Trophoblast cell (in vitro differentiated cells and primary cell): ENCODE data around the gene SMARCC2.

ENCODE experiments used
- DNase-seq, 2 donors: peaks; one replicate each; pipeline ENCODE4 v3.0.0-alpha.2; 2016
- H2AFZ ChIP-seq: 2 replicates; pipeline ENCODE4 v1.6.1; 2013; ENCODE audit warnings: low read length, moderate library complexity, mild to moderate bottlenecking; ENCODE audit not compliant: insufficient read depth, poor library complexity
- H2AK5ac ChIP-seq: 2 replicates; pipeline ENCODE4 v1.6.1; 2013; ENCODE audit warnings: mild to moderate bottlenecking, low read length
- H2BK120ac ChIP-seq: 2 replicates; pipeline ENCODE4 v1.6.1; 2013; ENCODE audit warnings: low read length, mild to moderate bottlenecking, moderate library complexity; ENCODE audit not compliant: insufficient read depth, poor library complexity
- H2BK12ac ChIP-seq: 2 replicates; pipeline ENCODE4 v1.6.1; 2013; ENCODE audit warnings: mild to moderate bottlenecking, low read length, moderate library complexity
- H2BK5ac ChIP-seq: 2 replicates; pipeline ENCODE4 v1.6.1; 2013; ENCODE audit warnings: low read length, low read depth, moderate library complexity, mild to moderate bottlenecking; ENCODE audit not compliant: poor library complexity
- H3K14ac ChIP-seq: 2 replicates; pipeline ENCODE4 v1.6.1; 2013; ENCODE audit warnings: mild to moderate bottlenecking, low read length
- H3K18ac ChIP-seq: 2 replicates; pipeline ENCODE4 v1.6.1; 2013; ENCODE audit warnings: mild to moderate bottlenecking, low read length
- H3K23ac ChIP-seq: 2 replicates; pipeline ENCODE4 v1.6.1; 2013; ENCODE audit warnings: low read length
- H3K27ac ChIP-seq: 2 replicates; pipeline ENCODE4 v1.5.1; 2013; ENCODE audit warnings: low read depth, mild to moderate bottlenecking, inconsistent platforms, low read length, moderate library complexity
- H3K27me3 ChIP-seq: 2 replicates; pipeline ENCODE4 v1.6.1; 2013; ENCODE audit warnings: inconsistent platforms, mild to moderate bottlenecking, low read length, moderate library complexity; ENCODE audit not compliant: insufficient read depth
- H3K36me3 ChIP-seq, 2 experiments: 1 replicate in 1 of 2; 2 replicates in 1 of 2; pipeline ENCODE4 v1.6.1; 2013; ENCODE audit warnings: low read length in 2 of 2, mild to moderate bottlenecking in 2 of 2, moderate library complexity in 1 of 2; ENCODE audit not compliant: insufficient read depth in 2 of 2, control insufficient read depth in 1 of 2
- H3K4ac ChIP-seq: 2 replicates; pipeline ENCODE4 v1.6.1; 2013; ENCODE audit warnings: low read depth, mild to moderate bottlenecking, low read length, moderate library complexity
- H3K4me1 ChIP-seq, 2 experiments: 1 replicate in 1 of 2; 2 replicates in 1 of 2; pipeline ENCODE4 v1.6.1; 2013; ENCODE audit warnings: low read length in 2 of 2, mild to moderate bottlenecking in 2 of 2, moderate library complexity in 1 of 2; ENCODE audit not compliant: insufficient read depth in 2 of 2, control insufficient read depth in 1 of 2
- H3K4me2 ChIP-seq: 2 replicates; pipeline ENCODE4 v1.6.1; 2013; ENCODE audit warnings: inconsistent platforms, mild to moderate bottlenecking, low read length, moderate library complexity
- H3K4me3 ChIP-seq: 2 replicates; pipeline ENCODE4 v1.5.1; 2013; ENCODE audit warnings: mild to moderate bottlenecking, low read depth, low read length, inconsistent platforms
- H3K79me1 ChIP-seq: one replicate; pipeline ENCODE4 v1.6.1; 2013; ENCODE audit warnings: low read length
- H3K79me2 ChIP-seq: 2 replicates; pipeline ENCODE4 v1.6.1; 2013; ENCODE audit warnings: low read length, mild to moderate bottlenecking; ENCODE audit not compliant: control insufficient read depth, insufficient read depth, poor library complexity
- H3K9ac ChIP-seq: 2 replicates; pipeline ENCODE4 v1.6.1; 2013; ENCODE audit warnings: mild to moderate bottlenecking, low read length
- H3K9me3 ChIP-seq: 2 replicates; pipeline ENCODE4 v1.6.1; 2013; ENCODE audit warnings: low read depth, mild to moderate bottlenecking, control low read depth, inconsistent platforms, low read length; ENCODE audit not compliant: insufficient read depth
- H4K12ac ChIP-seq: 2 replicates; pipeline ENCODE4 v1.6.1; 2013; ENCODE audit warnings: low read depth, mild to moderate bottlenecking, low read length, moderate library complexity
- H4K8ac ChIP-seq: 2 replicates; pipeline ENCODE4 v1.6.1; 2013; ENCODE audit warnings: low read depth, mild to moderate bottlenecking, low read length, moderate library complexity
- H4K91ac ChIP-seq: one replicate; pipeline ENCODE4 v1.6.1; 2013; ENCODE audit warnings: low read depth, mild to moderate bottlenecking, low read length, moderate library complexity
- WGBS: extraction: QIAGEN DNeasy Blood & Tissue Kit; methylation state at CpG from one replicate; pipeline ENCODE4 v1.1.7; 2013; ENCODE audit warnings: missing lambda C conversion rate; ENCODE audit not compliant: insufficient read length, insufficient coverage; ENCODE audit errors: extremely low coverage; 5-methylcytosine and 5-hydroxymethylcytosine counted together

SMARCC2 gene

DNA sequence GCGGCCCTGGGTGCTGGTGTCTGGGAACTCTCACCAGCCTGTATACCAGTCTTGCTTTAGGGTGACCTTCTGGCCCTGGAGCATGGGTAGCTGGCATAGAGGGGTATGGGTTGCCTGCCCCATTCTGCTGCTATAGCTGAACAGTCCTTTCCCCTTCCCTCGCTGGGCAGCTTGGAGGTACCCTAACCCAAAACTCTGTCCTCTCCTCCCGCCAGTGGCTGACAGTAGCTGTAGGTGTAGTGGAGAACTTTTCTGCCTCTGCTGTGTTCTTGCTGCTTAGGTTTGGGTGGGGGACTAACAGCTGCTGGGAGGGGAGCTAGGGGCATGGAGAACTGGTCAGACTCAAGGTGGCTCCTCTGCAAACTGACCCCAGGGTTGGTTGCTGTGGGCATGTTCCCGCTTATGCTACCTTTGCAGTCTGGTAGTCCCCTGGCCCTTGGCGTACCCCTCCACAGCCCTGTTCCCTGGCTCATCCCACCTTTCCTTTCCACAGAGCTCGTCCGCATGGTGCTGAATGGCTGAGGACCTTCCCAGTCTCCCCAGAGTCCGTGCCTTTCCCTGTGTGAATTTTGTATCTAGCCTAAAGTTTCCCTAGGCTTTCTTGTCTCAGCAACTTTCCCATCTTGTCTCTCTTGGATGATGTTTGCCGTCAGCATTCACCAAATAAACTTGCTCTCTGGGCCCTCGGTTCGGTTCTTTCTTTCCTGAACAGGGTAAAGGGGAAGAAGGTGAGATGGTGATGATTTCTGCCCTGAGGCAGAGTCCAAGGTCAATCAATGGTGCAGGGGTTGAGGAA lies 28.2 kb downstream of the SMARCC2 start:
- H3K36me3 ChIP-seq, result peaks cover 51 to 60% of the 10 kb centered on the region in 2 experiments
- DNase-seq, result no peak

DNA sequence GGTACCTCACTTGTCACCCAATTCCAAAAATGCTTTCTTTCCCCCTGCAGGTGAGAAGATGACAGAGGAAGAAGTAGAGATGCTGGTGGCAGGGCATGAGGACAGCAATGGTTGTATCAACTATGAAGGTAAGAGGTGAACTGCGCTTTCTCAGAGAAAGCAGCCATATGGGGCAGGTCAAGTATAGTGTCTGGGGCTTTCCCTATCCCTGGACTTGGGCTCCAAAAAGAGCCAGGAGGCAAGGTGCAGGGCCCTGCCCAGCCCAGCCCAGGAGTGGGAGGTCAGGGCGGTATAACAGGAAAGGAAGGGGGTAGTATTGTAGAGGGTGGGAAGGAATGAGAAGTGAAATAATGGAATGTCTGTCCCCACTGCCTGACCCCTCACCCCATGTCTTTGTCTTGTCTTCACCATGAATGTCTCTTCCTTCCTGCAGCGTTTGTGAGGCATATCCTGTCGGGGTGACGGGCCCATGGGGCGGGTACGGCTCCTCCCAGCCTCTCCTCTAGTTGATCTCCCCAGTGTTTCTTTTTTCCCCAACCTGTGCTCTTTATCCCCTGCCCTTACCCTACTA lies 29.0 kb downstream of the SMARCC2 start:
- peaks cover 19% of the 10 kb centered on the region for H3K79me2 ChIP-seq

More for the DNA sequence above, 28.2 kb downstream of the SMARCC2 start:
- H4K91ac ChIP-seq, result no peak overlapping the region
- H3K4me1 ChIP-seq, result peaks cover 23 to 24% of the 10 kb centered on the region in 2 experiments
- peak overlapping the region; percentile 56 for H3K4me3 ChIP-seq
- no peak overlapping the region for H2AFZ ChIP-seq
- no peaks in the 10 kb centered on the region for H3K27me3 ChIP-seq
- no peak overlapping the region for H2BK120ac ChIP-seq
- H3K4me2 ChIP-seq, result peak overlapping the region; percentile 83
- no peak overlapping the region for H2AK5ac ChIP-seq
- H3K9ac ChIP-seq, result peak overlapping the region; percentile 26
- no peak overlapping the region for H4K12ac ChIP-seq
- H3K14ac ChIP-seq, result no peak overlapping the region
- H3K27ac ChIP-seq, result peak overlapping the region; percentile 14
- WGBS, result no CpG with 5 or more reads among the region's 11 CpGs
- no peak overlapping the region for H2BK12ac ChIP-seq
- H3K4ac ChIP-seq, result peak overlapping the region; percentile 2
- H2BK5ac ChIP-seq, result no peak overlapping the region
- no peak overlapping the region for H4K8ac ChIP-seq
- H3K79me1 ChIP-seq, result peaks cover 15% of the 10 kb centered on the region
- peak overlapping the region; percentile 31 for H3K23ac ChIP-seq
- H3K9me3 ChIP-seq, result peaks cover 4% of the 10 kb centered on the region
- H3K18ac ChIP-seq, result no peak overlapping the region
- H3K79me2 ChIP-seq, result peaks cover 19% of the 10 kb centered on the region

DNA sequence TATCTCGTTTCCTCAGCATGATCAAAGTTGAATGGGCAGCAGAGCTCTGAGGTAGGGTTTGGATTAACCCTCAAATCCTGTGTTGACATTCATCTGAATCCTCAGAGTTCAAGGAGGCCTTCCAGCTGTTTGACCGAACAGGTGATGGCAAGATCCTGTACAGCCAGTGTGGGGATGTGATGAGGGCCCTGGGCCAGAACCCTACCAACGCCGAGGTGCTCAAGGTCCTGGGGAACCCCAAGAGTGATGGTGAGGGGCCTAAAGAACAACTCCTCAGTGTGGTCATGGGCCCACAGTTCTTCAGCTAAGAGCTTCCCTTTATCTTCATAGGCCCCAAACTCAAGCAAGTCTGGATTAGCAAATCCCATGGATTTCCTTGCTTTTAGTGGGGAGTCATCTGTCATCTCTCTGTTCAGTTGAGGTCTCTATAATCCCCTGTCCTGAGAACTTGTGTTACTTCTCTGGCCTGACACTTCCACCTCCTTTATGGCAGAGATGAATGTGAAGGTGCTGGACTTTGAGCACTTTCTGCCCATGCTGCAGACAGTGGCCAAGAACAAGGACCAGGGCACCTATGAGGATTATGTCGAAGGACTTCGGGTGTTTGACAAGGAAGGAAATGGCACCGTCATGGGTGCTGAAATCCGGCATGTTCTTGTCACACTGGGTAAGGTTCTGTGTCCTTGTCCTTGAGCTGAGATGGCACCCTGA lies 29.6 kb downstream of the SMARCC2 start:
- H3K4me2 ChIP-seq, result peak overlapping the region; percentile 83
- H3K27ac ChIP-seq, result peak overlapping the region; percentile 72
- H4K91ac ChIP-seq, result peak overlapping the region; percentile 22
- H4K12ac ChIP-seq, result peak overlapping the region; percentile 41
- no peak overlapping the region for H4K8ac ChIP-seq
- peak overlapping the region; percentile 100 for H3K4ac ChIP-seq
- H3K4me1 ChIP-seq, result peaks cover 23 to 24% of the 10 kb centered on the region in 2 experiments
- no CpG with 5 or more reads among the region's 8 CpGs for WGBS
- no peak overlapping the region for H3K23ac ChIP-seq
- peaks cover 52 to 61% of the 10 kb centered on the region in 2 experiments for H3K36me3 ChIP-seq
- H3K4me3 ChIP-seq, result peak overlapping the region; percentile 96
- H3K18ac ChIP-seq, result no peak overlapping the region
- H3K9ac ChIP-seq, result peak overlapping the region; percentile 79
- DNase-seq, result no peak
- H2BK5ac ChIP-seq, result no peak overlapping the region
- peak overlapping the region; percentile 15 for H3K14ac ChIP-seq
- H3K9me3 ChIP-seq, result peaks cover 4% of the 10 kb centered on the region
- H2AFZ ChIP-seq, result no peak overlapping the region
- peak overlapping the region; percentile 15 for H2AK5ac ChIP-seq
- H3K79me1 ChIP-seq, result peaks cover 15% of the 10 kb centered on the region
- no peaks in the 10 kb centered on the region for H3K27me3 ChIP-seq
- H3K79me2 ChIP-seq, result peaks cover 19% of the 10 kb centered on the region
- H2BK120ac ChIP-seq, result no peak overlapping the region
- no peak overlapping the region for H2BK12ac ChIP-seq

More for the DNA sequence above, 29.0 kb downstream of the SMARCC2 start:
- Histone ChIP-seq H3K18ac (no peak overlapping the region), H3K4ac (peak overlapping the region; percentile 9), H3K27ac (peak overlapping the region; percentile 18), H2BK12ac (no peak overlapping the region), H3K4me1 (peaks cover 23 to 24% of the 10 kb centered on the region in 2 experiments), H2BK5ac (no peak overlapping the region), H2BK120ac (no peak overlapping the region), H3K27me3 (no peaks in the 10 kb centered on the region), H4K12ac (no peak overlapping the region), H3K4me3 (peak overlapping the region; percentile 50), H3K9ac (peak overlapping the region; percentile 79), H3K23ac (no peak overlapping the region), H3K4me2 (peak overlapping the region; percentile 83), H3K79me1 (peaks cover 15% of the 10 kb centered on the region), H3K9me3 (peaks cover 4% of the 10 kb centered on the region), H4K8ac (no peak overlapping the region), H2AK5ac (no peak overlapping the region), H2AFZ (no peak overlapping the region), H3K14ac (no peak overlapping the region), H3K36me3 (peaks cover 52 to 61% of the 10 kb centered on the region in 2 experiments), H4K91ac (no peak overlapping the region)
- peak; percentile 40 to 62 for DNase-seq
- WGBS, result no CpG with 5 or more reads among the region's 7 CpGs

DNA sequence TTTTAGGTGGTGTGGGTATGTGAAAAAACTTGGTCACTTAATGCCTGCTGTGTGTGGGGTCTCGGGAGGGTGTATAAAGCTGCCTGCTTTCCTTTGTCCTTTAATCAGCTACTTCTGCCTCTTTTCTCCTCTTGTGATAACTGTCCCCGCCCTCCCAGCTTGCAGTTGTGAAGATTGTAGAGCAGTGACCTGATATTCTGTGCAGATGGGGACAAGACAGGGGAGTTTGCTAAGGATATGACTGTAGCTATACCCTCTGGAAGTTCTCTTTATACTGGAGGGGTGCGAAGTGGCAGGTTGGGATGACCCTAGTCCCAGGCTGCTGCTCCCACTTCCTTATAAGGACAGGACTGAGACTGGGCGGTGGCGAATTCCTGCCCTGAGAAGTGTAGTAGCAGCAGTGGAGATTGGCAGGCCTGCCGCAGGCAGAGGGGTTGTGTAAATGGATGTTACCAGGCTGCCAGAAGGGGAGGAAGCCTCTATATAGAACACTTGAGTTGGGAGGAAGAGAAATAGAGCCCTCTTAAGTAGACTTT lies 30.3 kb downstream of the SMARCC2 start:
- Histone ChIP-seq H3K18ac (no peak overlapping the region), H3K27ac (peak overlapping the region; percentile 72), H2BK120ac (peak overlapping the region; percentile 92), H3K79me2 (peaks cover 19% of the 10 kb centered on the region), H3K9me3 (peaks cover 4% of the 10 kb centered on the region), H3K79me1 (peaks cover 15% of the 10 kb centered on the region), H2AK5ac (peak overlapping the region; percentile 60), H4K91ac (peak overlapping the region; percentile 21), H3K4ac (peak overlapping the region; percentile 100), H3K9ac (peak overlapping the region; percentile 100), H3K4me2 (peak overlapping the region; percentile 83), H3K4me3 (peak overlapping the region; percentile 96), H3K36me3 (peaks cover 46 to 60% of the 10 kb centered on the region in 2 experiments), H2AFZ (no peak overlapping the region), H2BK5ac (peak overlapping the region; percentile 97), H3K14ac (peak overlapping the region; percentile 99), H4K8ac (peak overlapping the region; percentile 95), H2BK12ac (no peak overlapping the region), H3K23ac (no peak overlapping the region), H4K12ac (peak overlapping the region; percentile 58), H3K4me1 (peaks cover 24 to 25% of the 10 kb centered on the region in 2 experiments), H3K27me3 (no peaks in the 10 kb centered on the region)
- no CpG with 5 or more reads among the region's 6 CpGs for WGBS
- peak; percentile 57 to 63 for DNase-seq
